Measurements from ENCODE around the gene PLAA.
"Not testable (repeated sequence)": the region's sequence is repeated elsewhere in the genome, so short reads cannot be mapped to it uniquely, and the experiment has no call there.

Gene PLAA

GRCh38 chr9:26935847-26936246, 11.2 kb downstream of the PLAA start:
- DNase-seq (ENCODE audit: low read depth), result no peak

- DNase-seq (ENCODE audit: low read depth), result no peak
Measured at GRCh38 chr9:26928902-26929495, 18.0 kb downstream of the PLAA start.

- DNase-seq (ENCODE audit: low read depth), result no peak
Measured at GRCh38 chr9:26925609-26926008, 21.4 kb downstream of the PLAA start.

- no peak for DNase-seq (ENCODE audit: low read depth)
Measured at GRCh38 chr9:26919698-26920097, 27.3 kb downstream of the PLAA start.

DNA sequence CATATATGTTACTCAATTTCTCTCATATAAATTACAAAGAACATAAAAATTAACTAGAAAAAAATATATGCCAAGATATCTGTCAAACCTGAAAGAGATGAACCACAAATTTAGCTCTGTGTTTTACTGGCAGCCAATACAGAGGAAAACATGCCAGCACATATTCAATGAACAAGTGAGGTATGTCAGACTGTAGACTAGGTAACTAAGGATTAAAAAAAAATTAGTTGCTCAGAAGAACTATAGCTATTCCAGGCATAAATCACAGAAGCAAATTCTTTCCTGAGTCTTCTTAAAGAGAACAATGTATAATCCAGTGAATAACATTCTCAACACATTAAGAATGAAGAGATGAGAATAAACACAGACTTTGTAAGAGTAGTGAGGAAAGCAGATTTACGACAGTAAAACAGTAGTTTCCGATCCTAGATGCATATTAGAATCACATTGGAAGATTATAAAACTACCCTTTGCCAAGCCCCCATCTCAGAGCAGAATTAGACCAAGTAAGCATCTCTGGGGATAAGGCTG, 33.8 kb downstream of the PLAA start:
- no peak for DNase-seq (ENCODE audit: low read depth)

DNA sequence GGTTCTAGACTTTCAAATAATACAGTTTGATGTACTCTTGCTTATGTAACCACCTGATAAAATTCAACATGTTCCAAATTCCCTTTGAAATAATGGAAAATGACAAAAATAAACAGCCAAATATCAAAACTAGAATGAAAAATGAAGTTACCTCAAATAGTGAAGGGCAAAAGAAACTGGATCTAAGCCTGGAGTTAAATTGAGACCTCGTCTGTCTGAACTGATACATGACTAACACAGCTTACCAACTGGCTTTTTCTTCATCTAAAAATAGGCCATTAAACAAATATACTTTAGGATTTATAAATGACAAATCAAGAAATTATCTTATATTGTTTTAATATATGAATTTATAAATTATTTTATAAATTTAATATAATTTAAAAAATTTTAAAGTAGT, 42.4 kb downstream of the PLAA start:
- no peak for DNase-seq (ENCODE audit: low read depth)

GRCh38 chr9:26904070-26904469, 43.0 kb downstream of the PLAA start:
- no peak for DNase-seq (ENCODE audit: low read depth)

DNA sequence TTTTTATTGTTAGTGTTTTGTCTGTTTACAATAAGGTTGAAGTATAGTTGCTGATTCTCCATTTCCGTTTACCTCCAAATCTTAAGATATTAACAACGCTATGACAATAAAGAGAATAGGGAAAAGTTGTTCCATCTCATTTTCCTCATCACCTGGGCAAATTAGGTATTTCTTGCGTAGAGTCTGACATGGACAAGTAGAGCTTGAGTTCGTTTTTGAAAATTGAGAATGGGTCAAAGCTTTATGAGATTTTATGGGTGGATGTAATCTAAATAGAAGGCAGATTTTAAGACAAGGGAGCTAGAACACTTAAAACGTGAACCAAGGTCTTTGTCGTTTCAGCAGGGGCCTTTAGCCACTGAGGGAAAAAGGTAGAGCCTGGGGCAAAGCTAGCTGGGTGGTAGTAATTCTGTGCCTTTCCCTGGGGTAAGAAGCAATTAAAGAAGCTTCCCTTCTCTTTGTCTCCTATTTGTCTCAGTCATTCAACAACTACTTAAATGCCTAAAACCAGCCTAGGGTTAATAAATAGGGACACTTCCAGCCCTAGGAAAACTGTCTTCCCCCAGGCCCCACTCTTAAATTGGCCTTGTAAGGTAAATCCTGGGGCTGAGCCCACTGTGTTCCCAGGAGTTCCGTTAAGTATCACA, 53.9 kb downstream of the PLAA start:
- no peak for DNase-seq (ENCODE audit: low read depth)

- DNase-seq (ENCODE audit: low read depth), result peak; percentile 84
Measured at GRCh38 chr9:26892251-26893029, 54.6 kb downstream of the PLAA start, which contains the start of gene CAAP1. Gene CAAP1, minus strand, starts transcription at chr9:26892802. Its CDS starts 87 bp downstream, at chr9:26892715.

DNA sequence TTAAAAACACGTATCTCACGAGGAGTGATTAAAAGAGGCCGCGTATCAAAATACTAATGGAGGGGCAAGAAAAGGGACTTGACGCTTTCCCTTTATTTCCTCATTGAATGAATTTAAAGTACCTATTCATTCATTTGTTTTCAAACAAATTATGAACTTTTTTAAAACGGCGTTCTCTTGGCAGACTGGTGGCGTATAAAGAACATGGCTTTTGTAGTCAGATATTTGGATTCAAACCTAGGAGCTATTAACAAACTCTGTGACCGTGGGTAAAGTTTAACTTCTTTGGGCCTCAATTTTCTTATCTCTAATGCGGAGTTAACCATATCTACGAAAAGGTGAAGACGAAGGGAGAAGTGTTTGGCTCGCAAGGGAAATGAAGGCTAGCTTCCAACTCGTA, 55.3 kb downstream of the PLAA start:
- no peak for DNase-seq (ENCODE audit: low read depth)

GRCh38 chr9:26888271-26888670, 58.8 kb downstream of the PLAA start:
- no peak for DNase-seq (ENCODE audit: low read depth)

GRCh38 chr9:26882154-26882553, 64.9 kb downstream of the PLAA start:
- DNase-seq (ENCODE audit: low read depth), result no peak

DNA sequence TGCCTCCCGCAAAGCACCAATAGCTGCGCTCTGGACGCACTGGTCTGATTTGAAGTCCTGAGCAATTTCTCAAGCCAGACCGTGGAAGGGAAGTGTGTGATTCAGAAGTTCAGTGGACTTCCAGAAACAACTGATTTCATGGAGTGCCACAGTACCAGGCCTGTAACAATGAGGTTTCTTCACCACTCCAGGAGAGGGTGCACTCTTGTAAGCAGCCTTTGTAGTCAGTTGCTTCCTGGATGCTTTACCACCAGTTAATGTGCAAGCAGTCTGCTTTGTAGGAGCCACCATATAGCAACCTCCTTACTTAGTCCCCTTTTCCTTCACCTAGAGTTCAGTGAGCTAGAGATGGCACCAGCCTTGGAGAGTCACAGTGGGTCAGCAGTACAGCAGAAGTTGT, 66.8 kb downstream of the PLAA start:
- no peak for DNase-seq (ENCODE audit: low read depth)

GRCh38 chr9:26875155-26875554, 71.9 kb downstream of the PLAA start:
- DNase-seq (ENCODE audit: low read depth), result not testable (repeated sequence)

DNA sequence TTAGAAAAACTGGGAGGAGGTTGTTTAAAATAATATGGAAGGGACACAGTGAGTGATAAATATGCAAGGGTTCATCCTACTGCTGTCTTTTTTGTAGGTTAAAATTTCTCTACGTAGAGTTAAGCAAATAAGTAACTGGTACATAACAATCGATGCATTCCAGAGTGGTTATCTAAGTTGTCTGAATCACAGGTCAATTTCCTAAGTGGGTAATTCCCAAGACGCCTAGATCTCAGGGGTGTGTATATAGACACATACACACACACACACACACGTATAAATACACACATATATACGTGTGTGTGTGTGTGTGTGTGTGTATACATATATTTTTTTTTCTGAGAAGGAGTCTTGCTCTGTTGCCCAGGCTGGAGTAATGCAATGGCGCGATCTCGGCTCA, 76.8 kb downstream of the PLAA start:
- DNase-seq (ENCODE audit: low read depth), result no peak

- DNase-seq (ENCODE audit: low read depth), result no peak
Measured at GRCh38 chr9:26863074-26863473, 84.0 kb downstream of the PLAA start.

DNA sequence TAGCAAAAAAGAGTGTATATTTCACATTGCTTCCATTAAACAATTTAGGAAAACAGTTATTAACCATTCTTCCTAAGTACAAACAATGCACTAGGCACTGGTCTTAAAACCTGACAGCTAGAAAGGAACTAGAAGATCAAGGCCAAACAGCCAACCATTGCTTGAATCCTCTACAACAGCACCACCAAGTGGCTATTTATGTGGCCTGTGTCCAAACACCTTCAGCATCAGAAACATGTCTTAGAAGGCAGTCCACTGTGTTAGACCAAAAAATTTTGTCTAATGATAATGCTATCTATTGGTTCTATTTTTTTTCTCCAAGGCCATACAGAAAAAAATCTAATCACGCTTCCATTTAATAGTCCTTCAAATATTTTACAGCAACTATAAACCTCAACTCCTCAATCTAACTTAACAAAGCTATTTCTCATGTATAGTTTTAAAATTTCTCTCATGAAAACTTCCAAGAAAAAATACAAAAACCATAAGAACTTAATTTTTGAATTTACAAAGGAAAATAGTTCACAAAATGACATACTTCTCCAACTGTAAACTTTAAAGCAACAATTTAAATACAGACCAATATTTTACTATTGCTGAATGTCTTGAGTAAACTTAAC, 90.5 kb downstream of the PLAA start:
- DNase-seq (ENCODE audit: low read depth), result no peak

Data from stimulated activated CD8-positive, alpha-beta memory T cell treated with anti-CD3 and anti-CD28 coated beads, Interleukin-15, amount 100 ng/mL, for 24 hours (primary cell).